Stimulated activated CD8-positive, alpha-beta memory T cell treated with anti-CD3 and anti-CD28 coated beads, Interleukin-4, amount 100 ng/mL, for 4 hours (primary cell): Measurements from ENCODE around the gene LEMD1.
A peak's percentile ranks its signal among the peaks of the same experiment; 100 is the strongest.

Experiments used
- DNase-seq, 2 donors: peaks; one replicate each; pipeline ENCODE4 v3.0.0-alpha.2; 2020; ENCODE audit warnings: low read depth in 2 of 2, low spot score in 1 of 2

LEMD1 gene

GRCh38 chr1:205421798-205422197, at the start of gene LEMD1:
Gene LEMD1, minus strand, starts transcription at chr1:205422056. Its CDS starts 1,520 bp downstream, at chr1:205420536.
- DNase-seq, result no peak

- no peak for DNase-seq
These were observed 48.3 kb upstream of the LEMD1 start for GRCh38 chr1:205470131-205470530.

GRCh38 chr1:205466595-205467220, 44.9 kb upstream of the LEMD1 start:
- DNase-seq, result no peak

GRCh38 chr1:205465392-205465791, 43.5 kb upstream of the LEMD1 start:
- no peak for DNase-seq

GRCh38 chr1:205458777-205459566, 37.1 kb upstream of the LEMD1 start:
- no peak for DNase-seq

- no peak for DNase-seq
These were observed 35.3 kb upstream of the LEMD1 start for GRCh38 chr1:205456868-205457745.

- DNase-seq, result no peak
These were observed 34.6 kb upstream of the LEMD1 start for GRCh38 chr1:205456383-205456867.

- DNase-seq, result no peak
These were observed 33.9 kb upstream of the LEMD1 start, which contains the start of gene BLACAT1 for GRCh38 chr1:205455581-205456382. Gene BLACAT1, minus strand, starts transcription at chr1:205456045.

- no peak for DNase-seq
These were observed 33.1 kb upstream of the LEMD1 start for GRCh38 chr1:205454903-205455335.

GRCh38 chr1:205453466-205453865, 31.6 kb upstream of the LEMD1 start:
- DNase-seq, result no peak

- no peak for DNase-seq
These were observed 31.1 kb upstream of the LEMD1 start for GRCh38 chr1:205452933-205453332.

- no peak for DNase-seq
These were observed 30.5 kb upstream of the LEMD1 start for GRCh38 chr1:205452364-205452763.

GRCh38 chr1:205451759-205452164, 29.9 kb upstream of the LEMD1 start:
- no peak for DNase-seq

- no peak for DNase-seq
These were observed 29.3 kb upstream of the LEMD1 start for GRCh38 chr1:205451202-205451601.

- no peak for DNase-seq
These were observed 28.6 kb upstream of the LEMD1 start for GRCh38 chr1:205450448-205450847.

GRCh38 chr1:205449750-205450443, 28.0 kb upstream of the LEMD1 start:
- peak in 1 of 2 donors; percentile 37 for DNase-seq

GRCh38 chr1:205449254-205449749, 27.4 kb upstream of the LEMD1 start:
- DNase-seq, result no peak

GRCh38 chr1:205448540-205449253, 26.8 kb upstream of the LEMD1 start:
- no peak for DNase-seq
